Measurements from ENCODE around the gene PIANP.
A peak's percentile ranks its signal among the peaks of the same experiment; 100 is the strongest.
"Not testable (repeated sequence)": the region's sequence is repeated elsewhere in the genome, so short reads cannot be mapped to it uniquely, and the experiment has no call there.

The PIANP gene, protein sequence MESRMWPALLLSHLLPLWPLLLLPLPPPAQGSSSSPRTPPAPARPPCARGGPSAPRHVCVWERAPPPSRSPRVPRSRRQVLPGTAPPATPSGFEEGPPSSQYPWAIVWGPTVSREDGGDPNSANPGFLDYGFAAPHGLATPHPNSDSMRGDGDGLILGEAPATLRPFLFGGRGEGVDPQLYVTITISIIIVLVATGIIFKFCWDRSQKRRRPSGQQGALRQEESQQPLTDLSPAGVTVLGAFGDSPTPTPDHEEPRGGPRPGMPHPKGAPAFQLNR

DNA sequence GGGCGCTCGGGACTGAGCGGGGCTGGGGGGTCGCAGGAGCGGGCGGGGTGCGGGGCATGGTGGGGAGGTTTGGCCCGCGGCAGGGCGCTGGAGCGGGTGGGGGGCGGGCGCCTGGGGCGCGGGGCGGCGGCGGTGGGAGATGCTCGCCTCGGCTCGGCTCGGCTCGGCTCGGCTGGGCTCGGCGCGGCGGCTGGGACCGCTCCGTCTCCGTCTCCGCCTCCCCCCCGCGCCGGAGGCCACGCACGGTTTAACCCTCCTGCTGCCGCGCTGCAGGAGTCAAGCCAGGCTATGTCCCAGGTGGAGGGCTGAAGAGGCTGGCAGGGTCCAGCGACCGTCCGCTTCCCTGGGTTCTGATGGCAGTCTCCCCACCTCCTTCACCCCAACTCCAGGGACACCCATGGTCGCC, at the start of gene PIANP:
Gene PIANP, minus strand, starts transcription at position 170 of the 406 bp plus-strand sequence. CDS start 2,754 bp downstream, outside the sequence.
- DNase-seq (ENCODE audit: low read depth, low spot score) = peak; percentile 84

DNA sequence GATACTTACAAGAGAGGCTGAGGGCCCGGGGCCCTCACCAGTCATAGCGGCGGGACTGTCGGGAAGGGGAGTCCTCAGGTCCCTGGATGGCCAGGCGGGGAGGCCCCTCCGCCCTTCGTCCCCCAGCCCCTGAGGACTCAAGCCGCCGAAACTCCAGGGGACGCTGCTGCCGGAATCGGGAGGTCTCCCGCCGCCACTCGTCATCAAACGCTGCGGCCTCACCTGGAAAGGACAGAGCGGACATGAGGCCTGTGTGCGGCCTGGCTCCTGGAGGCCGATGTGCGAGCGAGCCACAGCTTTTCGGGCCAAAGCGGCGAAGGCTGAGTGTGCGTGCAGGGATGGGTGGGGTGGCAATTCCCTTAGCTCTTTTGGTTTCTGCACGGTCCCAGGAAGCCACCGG, 48.1 kb upstream of the PIANP start:
- no peak for DNase-seq (ENCODE audit: low read depth, low spot score)

DNA sequence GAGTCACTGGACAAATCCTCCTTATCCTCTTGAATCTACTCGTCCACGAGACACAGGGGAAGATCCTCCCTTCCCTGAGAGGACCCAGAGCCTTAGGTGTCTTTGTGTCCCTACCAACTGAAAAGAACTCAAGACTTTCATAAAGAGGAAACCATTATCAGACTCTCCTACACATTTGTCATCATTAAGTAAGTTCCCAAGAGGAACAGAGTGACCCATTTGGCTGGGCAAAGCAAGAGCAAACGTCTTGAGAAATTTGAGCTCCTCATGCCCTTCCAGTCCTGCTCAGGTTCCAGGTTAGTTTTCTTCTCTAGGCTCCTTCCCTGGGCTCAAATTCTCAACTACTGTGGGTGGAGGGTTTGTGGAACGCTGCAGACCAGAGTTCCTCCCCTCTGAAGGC, 46.6 kb upstream of the PIANP start:
- no peak for DNase-seq (ENCODE audit: low read depth, low spot score)

DNA sequence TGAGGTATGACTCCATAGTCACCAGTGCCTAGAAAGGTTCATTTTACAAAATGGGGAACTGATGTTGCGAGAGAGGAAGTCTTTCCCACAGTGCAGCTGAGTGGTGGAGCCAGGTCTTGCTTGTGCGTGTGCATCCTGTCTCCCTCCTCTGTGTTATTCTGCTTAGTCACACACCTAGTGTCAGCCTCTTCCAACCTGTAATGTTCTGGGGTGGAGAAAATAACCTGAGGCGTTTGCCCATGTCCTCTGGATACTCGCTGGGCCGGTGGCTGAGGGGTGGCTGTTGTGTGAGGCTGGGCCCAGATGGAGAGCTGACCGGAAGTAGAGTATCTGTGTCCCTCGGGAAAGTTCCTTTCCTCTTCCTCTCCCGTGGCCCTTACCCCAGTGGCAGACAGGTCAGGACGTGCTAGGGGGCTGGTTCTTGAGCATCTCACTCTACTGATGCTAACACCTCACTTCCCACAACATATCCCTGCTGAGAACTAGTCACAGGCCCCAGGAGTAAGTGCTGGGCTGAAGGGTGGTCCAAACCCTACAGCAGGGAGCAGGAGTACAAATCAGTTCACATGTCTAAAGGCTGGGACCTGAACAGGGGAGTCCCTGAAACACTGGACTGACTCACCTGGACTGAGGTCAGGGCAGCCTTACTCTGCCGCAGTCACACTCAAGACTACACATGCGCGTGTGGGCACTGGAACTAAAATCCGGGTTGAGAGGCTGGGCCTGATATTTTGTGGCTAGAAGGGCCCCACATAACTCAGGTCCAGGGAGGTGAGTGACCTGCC, 45.3 kb upstream of the PIANP start:
- no peak for DNase-seq (ENCODE audit: low read depth, low spot score)

DNA sequence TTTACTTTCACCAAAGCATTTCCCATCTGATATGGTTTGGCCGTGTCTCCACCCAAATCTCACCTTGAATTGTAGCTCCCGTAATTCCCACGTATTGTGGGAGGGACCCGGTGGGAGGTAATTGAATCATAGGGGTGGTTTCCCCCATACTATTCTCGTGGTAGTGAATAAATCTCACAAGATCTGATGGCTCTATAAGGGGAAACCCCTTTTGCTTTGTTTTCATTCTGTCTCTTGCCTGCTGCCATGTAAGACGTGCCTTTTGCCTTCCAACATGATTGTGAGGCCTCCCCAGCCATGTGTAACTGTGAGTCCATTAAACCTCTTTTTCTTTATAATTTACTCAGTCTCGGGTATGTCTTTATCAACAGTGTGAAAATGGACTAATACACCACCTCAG, 42.7 kb upstream of the PIANP start:
- DNase-seq (ENCODE audit: low read depth, low spot score) = not testable (repeated sequence)

DNA sequence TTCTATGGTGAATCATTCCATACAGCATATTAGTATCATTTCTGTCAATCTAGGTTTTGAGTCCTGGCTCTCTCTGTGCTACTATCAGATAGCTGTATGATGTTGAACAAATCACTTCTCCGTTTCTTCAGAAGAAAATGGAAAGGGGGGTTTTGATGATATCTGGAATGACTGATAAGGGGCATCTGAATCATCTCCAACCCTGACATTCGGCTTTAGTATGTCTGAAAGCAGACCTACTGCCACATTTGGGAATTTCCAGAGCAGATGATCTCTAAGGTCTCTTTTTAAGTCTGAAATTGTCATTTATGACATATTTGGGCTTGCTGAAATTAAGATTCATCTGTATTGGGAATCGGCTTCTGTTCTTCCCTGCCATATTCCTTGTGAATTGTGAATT, 42.2 kb upstream of the PIANP start:
- DNase-seq (ENCODE audit: low read depth, low spot score) = no peak

DNA sequence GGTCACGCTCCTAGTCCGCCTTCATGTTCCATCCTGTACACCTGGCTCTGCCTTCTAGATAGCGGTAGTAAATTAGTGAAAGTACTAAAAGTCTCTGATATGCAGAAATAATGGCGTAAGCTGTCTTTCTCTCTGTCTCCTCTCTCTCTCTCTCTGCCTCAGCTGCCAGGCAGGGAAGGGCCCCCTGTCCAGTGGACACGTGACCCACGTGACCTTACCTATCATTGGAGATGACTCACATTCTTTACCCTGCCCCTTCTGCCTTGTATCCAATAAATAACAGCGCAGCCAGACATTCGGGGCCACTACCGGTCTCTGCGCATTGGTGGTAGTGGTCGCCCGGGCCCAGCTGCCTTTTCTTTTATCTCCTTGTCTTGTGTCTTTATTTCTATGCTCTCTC, 41.5 kb upstream of the PIANP start:
- not testable (repeated sequence) for DNase-seq (ENCODE audit: low read depth, low spot score)

DNA sequence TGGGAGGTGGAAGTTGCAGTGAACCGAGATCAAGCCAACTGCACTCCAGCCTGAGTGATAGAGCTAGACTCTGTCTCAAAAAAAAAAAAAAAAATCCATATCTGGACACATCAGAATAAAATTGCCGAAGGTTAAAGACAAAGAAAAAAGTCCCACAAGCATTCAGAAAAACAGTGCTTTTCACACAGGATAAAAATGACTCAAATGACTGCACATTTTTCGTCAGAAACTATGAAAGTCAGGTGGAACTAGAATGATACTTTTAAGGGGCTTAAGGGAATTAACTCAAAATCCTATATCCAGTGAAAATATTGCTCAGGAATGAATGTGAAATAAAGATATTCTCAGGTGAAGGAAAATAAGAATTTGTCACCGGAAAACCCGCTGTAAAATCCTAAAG, 36.1 kb upstream of the PIANP start:
- DNase-seq (ENCODE audit: low read depth, low spot score) = no peak

DNA sequence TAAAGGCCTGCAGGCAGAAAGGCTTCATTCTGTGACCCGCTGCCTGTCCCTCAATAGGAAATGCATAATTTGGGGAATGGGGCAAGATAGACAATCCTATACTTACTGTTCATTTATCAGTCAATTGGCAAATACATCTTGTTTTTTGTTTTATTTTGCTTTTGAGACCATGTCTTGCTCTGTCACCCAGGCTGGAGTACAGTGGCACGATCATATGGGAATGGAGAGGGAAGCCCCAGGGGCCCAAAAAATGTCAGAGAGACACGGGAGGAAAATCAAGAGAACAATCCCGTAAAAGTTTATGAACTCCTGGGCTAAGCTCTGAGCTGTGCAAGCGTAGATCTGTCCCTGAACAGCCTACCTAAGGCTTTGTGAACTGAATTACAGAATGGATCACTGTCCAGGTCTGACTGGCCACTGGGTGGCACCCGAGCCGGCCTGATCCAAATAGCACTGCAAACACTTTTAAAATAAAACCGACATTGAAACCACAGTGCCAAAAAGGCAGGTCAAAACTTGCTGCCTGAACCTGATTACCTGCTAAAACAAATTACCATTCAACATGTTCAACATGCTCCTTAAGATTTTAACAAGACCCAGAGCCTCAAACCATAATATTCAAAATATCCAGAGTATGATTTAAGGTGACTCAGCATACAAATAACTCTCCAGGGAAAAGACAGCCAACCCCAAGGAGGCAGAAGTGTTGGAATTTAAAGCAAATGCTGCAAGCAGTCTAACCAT, 35.0 kb upstream of the PIANP start:
- peak; percentile 73 for DNase-seq (ENCODE audit: low read depth, low spot score)

DNA sequence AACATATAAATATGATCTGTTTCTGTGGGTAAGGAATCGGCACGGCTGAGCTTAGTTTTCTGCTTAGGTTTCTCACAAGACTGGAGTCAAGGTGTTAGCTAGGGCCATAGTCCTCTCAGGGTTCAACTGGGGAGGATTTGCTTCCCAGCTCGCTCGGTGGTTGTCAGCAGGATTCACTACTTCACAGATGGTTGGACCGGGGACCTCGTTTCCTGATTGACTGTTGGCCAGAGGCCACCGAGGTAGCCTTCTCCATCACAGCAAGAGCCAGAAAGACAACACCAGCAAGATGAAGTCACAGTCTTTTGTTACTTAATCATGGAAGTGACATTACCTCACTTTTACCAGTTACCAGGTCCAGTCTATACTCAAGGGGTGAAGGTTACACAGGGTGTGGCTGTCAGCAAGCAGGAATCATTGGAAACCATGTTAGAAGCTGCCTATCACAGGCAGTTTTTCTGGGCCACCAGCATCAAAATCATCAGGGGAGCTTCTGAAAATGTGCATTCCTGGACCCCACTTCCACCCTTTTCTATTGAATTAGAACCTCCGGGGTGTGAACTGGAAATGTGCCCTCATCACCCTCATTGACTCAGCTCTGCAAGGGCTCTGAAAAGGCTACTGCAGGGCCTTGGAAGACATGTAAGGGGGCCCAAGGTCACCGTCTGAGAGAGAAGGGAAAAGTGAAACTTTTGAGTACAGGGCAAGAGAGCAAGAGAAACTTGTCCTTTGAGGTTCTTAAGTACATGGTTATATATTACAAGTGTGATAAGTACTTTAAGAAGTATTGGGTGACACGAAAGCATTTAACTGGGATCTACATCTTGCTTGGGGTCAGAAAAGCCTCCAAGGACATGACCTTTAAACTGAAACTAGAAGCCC, 34.1 kb upstream of the PIANP start:
- DNase-seq (ENCODE audit: low read depth, low spot score) = no peak

DNA sequence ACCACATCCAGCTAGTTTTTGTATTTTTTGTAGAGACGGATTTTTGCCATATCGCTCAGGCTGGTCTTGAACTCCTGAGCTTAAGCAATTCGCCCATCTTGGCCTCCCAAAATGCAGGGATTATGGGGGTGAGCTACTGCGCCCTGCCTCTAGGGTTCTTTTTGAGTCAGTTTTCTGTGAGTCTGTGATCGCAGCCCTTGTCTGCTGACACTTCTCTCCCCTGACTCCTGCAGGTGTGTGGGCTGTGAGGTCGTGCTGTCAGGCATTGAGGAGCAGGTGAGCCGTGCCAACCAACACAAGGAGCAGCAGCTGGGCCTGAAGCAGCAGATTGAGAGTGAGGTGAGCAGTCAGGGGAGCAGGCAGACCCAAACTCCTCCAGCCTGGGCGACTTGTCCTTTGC, 29.6 kb upstream of the PIANP start:
- no peak for DNase-seq (ENCODE audit: low read depth, low spot score)

DNA sequence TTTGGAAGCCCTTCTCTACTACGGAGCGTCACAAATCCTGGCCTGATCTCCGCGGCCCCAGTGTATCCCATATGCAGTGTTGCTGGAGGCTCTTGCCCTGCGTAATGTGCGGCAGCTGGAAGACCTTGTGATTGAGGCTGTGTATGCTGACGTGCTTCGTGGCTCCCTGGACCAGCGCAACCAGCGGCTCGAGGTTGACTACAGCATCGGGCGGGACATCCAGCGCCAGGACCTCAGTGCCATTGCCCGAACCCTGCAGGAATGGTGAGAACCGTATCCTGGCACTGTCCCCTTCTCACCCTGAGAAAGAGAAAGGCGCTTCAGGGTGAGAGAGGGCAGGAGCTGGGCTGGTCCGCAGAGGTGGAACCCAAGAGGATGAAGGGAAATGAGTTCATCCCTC, 28.6 kb upstream of the PIANP start:
- no peak for DNase-seq (ENCODE audit: low read depth, low spot score)

DNA sequence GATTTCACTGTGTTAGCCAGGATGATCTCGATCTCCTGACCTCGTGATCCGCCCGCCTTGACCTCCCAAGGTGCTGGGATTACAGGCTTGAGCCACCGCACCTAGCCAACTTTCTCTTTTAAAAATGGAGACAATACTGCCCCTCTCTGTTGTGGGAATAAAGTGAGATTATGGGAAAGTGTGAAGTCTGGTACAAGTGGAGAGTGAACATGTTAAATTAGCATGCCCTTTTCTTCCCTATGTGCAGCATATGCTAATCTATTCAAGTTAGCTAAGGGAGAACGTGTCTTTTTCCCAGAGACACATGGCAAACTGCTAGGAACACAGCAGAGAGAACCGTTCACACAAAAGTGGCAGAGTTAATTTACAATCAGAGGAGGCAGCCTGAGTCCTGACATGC, 24.7 kb upstream of the PIANP start:
- DNase-seq (ENCODE audit: low read depth, low spot score) = no peak

DNA sequence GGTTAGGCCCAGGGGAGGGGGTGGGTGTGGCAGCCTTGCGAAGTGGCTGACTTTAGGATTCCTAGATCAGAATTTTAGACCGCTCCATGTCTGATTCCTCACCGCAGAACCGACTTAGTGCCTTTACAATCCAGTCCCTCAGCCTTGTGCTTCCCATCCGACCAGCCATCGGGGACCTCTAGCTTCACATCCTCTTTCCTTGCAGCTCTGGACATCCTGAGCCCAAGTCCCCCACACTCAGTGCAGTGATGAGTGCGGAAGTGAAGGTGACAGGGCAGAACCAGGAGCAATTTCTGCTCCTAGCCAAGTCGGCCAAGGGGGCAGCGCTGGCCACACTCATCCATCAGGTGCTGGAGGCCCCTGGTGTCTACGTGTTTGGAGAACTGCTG, 23.8 kb upstream of the PIANP start:
- no peak for DNase-seq (ENCODE audit: low read depth, low spot score)

DNA sequence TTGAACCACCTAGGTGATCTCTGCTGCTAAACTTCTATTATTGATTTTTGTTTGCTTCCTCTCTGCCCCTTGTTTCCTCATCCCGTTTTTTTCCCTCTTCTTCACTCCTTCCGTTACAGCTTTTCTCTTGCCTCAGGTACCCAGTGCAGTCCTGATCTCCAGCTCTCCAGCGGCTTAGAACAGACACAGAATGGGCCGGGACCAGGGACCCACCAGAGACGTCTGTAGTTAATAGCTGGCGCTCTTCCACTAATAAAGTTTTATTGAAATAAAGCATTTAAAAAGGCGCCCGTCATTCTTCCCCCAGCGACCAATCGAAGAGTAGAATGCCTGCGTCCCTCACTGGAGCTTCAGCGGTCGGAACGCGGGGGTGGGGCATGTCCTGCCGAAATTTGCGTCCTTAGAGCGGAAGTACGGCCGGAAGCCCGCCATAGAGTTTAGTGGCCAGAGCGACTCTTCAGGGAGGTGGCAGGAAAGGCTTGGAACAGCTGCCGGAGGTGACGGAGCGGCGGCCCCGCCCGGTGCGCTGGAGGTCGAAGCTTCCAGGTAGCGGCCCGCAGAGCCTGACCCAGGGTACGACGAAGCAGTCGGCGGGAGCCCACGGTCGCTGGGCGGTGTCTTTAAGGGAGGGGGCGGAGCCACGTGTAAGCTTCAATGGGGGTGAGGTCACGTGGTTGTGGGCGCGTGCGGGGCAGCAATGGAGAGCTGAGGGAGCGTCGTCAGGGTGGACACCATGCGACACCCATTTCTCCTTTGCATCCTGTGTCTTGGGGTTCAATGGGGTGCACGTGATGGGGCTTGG, 23.2 kb upstream of the PIANP start, which contains the start of gene COPS7A:
Gene COPS7A, plus strand, starts transcription at position 440 of the 802 bp plus-strand sequence. CDS start 611 bp downstream, outside the sequence.
- DNase-seq (ENCODE audit: low read depth, low spot score) = peak; percentile 99

DNA sequence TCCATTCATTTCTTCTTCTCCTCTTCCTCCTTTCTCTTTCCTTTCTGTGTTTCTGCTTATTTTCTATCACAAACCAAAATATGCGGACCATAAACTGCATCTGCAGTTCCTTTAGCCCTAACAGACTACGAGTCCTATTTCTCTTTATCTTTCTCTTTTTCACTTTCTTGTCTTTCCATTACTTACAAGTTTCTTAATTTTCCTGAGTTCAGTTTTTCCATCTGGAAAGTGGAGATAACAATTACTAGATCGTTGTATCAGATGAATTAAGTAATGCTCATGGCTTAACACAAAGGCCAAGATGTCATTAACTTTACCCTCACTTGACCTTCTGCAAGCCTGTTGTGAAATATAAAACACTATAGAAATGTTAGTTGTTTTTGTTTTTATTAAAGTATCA, 22.2 kb upstream of the PIANP start:
- DNase-seq (ENCODE audit: low read depth, low spot score) = no peak

DNA sequence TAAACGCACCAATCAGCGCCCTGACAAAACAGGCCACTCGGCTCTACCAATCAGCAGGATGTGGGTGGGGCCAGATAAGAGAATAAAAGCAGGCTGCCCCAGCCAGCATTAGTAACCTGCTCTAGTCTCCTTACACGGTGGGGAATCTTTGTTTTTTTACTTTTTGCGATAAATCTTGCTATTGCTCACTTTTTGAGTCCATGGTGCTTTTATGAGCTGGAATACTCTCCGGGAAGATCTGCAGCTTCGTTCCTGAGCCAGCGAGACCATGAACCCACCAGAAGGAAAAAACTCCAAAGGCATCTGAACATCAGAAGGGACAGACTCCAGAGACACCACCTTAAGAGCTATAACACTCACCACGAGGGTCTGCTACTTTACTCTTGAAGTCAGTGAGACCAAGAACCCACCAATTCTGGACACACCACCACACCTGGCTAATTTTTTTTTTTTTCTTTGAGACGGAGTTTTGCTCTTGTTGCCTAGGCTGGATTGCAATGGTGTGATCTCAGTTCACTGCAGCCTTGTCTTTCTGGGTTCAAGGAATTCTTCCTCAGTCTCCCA, 16.3 kb upstream of the PIANP start:
- DNase-seq (ENCODE audit: low read depth, low spot score) = no peak

DNA sequence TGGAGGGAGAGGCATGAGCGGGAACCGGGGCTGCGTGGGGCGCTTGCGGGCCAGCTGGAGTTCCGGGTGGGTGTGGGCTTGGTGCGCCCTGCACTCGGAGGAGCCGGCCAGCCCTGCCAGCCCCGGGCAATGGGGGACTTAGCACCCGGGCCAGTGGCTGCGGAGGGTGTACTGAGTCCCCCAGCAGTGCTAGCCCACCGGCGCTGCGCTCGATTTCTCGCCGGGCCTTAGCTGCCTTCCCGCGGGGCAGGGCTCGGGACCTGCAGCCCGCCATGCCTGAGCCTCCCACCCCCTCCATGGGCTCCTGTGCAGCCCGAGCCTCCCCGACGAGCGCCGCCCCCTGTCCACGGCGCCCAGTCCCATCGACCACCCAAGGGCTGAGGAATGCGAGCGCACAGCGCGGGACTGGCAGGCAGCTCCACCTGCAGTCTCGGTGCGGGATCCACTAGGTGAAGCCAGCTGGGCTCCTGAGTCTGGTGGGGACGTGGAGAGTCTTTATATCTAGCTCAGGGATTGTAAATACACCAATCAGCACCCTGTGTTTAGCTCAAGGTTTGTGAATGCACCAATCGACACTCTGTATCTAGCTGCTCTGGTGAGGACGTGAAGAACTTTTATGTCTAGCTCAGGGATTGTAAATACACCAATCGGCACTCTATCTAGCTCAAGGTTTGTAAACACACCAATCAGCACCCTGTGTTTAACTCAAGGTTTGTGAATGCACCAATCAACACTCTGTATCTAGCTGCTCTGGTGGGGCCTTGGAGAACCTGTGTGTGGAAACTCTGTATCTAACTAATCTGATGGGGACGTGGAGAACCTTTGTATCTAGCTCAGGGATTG, 15.6 kb upstream of the PIANP start:
- DNase-seq (ENCODE audit: low read depth, low spot score) = not testable (repeated sequence)

DNA sequence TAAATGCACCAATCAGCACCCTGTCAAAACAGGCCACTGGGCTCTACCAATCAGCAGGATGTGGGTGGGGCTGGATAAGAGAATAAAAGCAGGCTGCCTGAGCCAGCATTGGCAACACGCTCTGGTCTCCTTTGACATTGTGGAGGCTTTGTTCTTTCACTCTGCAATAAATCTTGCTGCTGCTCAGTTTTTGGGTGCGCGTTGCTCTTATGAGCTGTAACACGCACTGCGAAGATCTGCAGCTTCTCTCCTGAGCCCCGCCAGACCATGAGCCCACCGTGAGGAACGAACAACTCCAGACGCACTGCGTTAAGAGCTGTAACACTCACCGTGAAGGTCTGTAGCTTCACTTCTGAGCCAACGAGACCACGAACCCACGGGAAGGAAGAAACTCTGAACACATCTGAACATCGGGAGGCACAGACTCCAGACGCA, 8.4 kb upstream of the PIANP start:
- no peak for DNase-seq (ENCODE audit: low read depth, low spot score)

All from astrocyte of the hippocampus (primary cell).